Right ventricle myocardium superior (tissue), 1 donor: ENCODE measurements around the gene PPT2. TPM values are rescaled to one million over a fixed set of nuclear protein-coding genes. Genes with fewer than 3 reads are reported as not detected.

Source experiments
- microRNA-seq: library from miRNA; unstranded; fragments of <30 nt; microRNA quantifications from one replicate; pipeline ENCODE4 v1.2.0, GENCODE V29; 2020
- total RNA-seq: library from RNA; stranded (reverse); fragmentation: NEBNext Ultra II Directional; extraction: Animal tissue kit (Norgen Biotek cat#: 25700); gene quantifications from one replicate; pipeline ENCODE4 v1.2.1, GENCODE V29; 2021
- donor health status: DM: no; HTN: yes; CAD: no; lungs with severe emphysema.

The PPT2 gene
- total RNA-seq, 1 donor from 2014 or later = 20.4 TPM

Small RNAs within 50 kb of the gene (microRNA-seq; reads per million reads assigned to microRNA genes)
- 2.3 reads per million for gene MIR6721
- gene MIR6833 = not detected

Other genes starting within 250 kb of the PPT2 start
- 7.6 TPM for gene C2, start 226.4 kb upstream of the PPT2 start, total RNA-seq
- 5.5 TPM for gene CFB, start 208.0 kb upstream of the PPT2 start, total RNA-seq
- gene NELFE, start 195.2 kb upstream of the PPT2 start, total RNA-seq = 39.6 TPM
- 33.6 TPM for gene SKIC2, start 195.0 kb upstream of the PPT2 start, total RNA-seq
- gene DXO, start 182.0 kb upstream of the PPT2 start, total RNA-seq = 7.5 TPM
- 61.5 TPM for gene C4A, start 172.1 kb upstream of the PPT2 start, total RNA-seq
- 58.3 TPM for gene C4B, start 139.3 kb upstream of the PPT2 start, total RNA-seq
- not detected for gene CYP21A2, start 115.7 kb upstream of the PPT2 start, total RNA-seq
- gene TNXB, start 44.8 kb upstream of the PPT2 start, total RNA-seq = 65.8 TPM
- 21.5 TPM for gene ATF6B, start 25.9 kb upstream of the PPT2 start, total RNA-seq
- 2.5 TPM for gene FKBPL, start 23.9 kb upstream of the PPT2 start, total RNA-seq
- gene PRRT1, start 2.2 kb upstream of the PPT2 start, total RNA-seq = 0.51 TPM
- gene EGFL8, start 10.5 kb downstream of the PPT2 start, total RNA-seq = 6.1 TPM
- gene AGPAT1, start 21.9 kb downstream of the PPT2 start, total RNA-seq = 44.2 TPM
- gene RNF5, start 24.3 kb downstream of the PPT2 start, total RNA-seq = 94.6 TPM
- gene AGER, start 30.1 kb downstream of the PPT2 start, total RNA-seq = 1.6 TPM
- gene PBX2, start 36.1 kb downstream of the PPT2 start, total RNA-seq = 39.1 TPM
- 4.1 TPM for gene GPSM3, start 38.5 kb downstream of the PPT2 start, total RNA-seq
- gene NOTCH4, start 69.9 kb downstream of the PPT2 start, total RNA-seq = 22.4 TPM
- gene TSBP1, start 217.8 kb downstream of the PPT2 start, total RNA-seq = not detected